Immature natural killer cell (primary cell): ENCODE data around the gene WNT16. TPM values are rescaled to one million over a fixed set of nuclear protein-coding genes. Genes with fewer than 3 reads are reported as not detected.

Source experiments
- DNase-seq, 3 donors: peaks; one replicate each; pipeline ENCODE4 v3.0.0; 2022; ENCODE audit warnings: mixed read lengths in 1 of 3
- H3K27ac Mint-ChIP-seq, 6 donors: one replicate each; pipeline ENCODE4 v1.8.0; 2020; ENCODE audit warnings: mixed read lengths in 6 of 6, mild to moderate bottlenecking in 5 of 6, inconsistent platforms in 4 of 6, moderate library complexity in 3 of 6
- H3K27me3 Mint-ChIP-seq, 3 donors: one replicate each; pipeline ENCODE4 v1.8.0; 2020 to 2021; ENCODE audit warnings: low read depth in 3 of 3, mild to moderate bottlenecking in 3 of 3, mixed read lengths in 3 of 3, moderate library complexity in 3 of 3, inconsistent platforms in 1 of 3
- H3K36me3 Mint-ChIP-seq, 3 donors: one replicate each; pipeline ENCODE4 v1.8.0; 2020; ENCODE audit warnings: mixed read lengths in 3 of 3, inconsistent platforms in 2 of 3, mild to moderate bottlenecking in 2 of 3
- H3K4me1 Mint-ChIP-seq, 2 donors: one replicate each; pipeline ENCODE4 v1.8.0; 2020; ENCODE audit warnings: inconsistent platforms in 2 of 2, mild to moderate bottlenecking in 2 of 2, mixed read lengths in 2 of 2, moderate library complexity in 1 of 2
- H3K4me3 Mint-ChIP-seq, 5 donors: one replicate each; pipeline ENCODE4 v1.8.0; 2020; ENCODE audit warnings: mild to moderate bottlenecking in 5 of 5, mixed read lengths in 5 of 5, inconsistent platforms in 3 of 5, moderate library complexity in 3 of 5
- H3K9me3 Mint-ChIP-seq, 6 donors: one replicate each; pipeline ENCODE4 v1.8.0; 2020; ENCODE audit warnings: mild to moderate bottlenecking in 6 of 6, mixed read lengths in 6 of 6, inconsistent platforms in 4 of 6, moderate library complexity in 3 of 6
- polyA plus RNA-seq, 3 donors: library from polyadenylated mRNA; unstranded; fragments of 300-500 nt; fragmentation: Illumina TruSeq; gene quantifications; one replicate each; pipeline ENCODE4 v1.2.3, GENCODE V29; 2021

Gene WNT16
- polyA plus RNA-seq, 3 donors from 2014 or later, result not detected

DNA sequence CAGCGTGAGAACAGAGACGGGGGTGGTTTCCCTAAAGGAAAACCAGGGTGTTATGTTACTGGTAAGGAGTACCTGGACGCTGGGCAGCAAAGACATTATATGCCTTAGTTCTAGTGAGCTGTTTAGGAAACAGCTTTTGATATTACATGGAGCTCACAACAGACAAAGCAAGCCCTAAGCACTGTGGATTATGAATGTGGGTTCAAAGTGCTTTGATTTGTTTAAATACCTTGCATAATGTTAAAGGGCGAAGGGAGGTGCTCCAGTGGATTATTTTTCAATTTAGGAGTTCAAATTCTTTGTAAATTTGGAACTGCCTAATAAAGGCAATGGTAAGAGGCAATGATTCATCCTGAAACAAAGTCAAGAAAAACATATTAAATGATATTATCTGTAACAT is 13.8 kb downstream of the WNT16 start:
- no peak overlapping the region for H3K27ac Mint-ChIP-seq
- no peak overlapping the region for H3K4me3 Mint-ChIP-seq
- H3K36me3 Mint-ChIP-seq, result peaks cover 18 to 30% (median 18%) of the 10 kb centered on the region in 3 donors
- H3K4me1 Mint-ChIP-seq, result peaks cover 10 to 14% of the 10 kb centered on the region in 2 donors
- peaks cover 0 to 2% (median 0%) of the 10 kb centered on the region in 3 donors for H3K27me3 Mint-ChIP-seq
- no peaks in the 10 kb centered on the region for H3K9me3 Mint-ChIP-seq
- DNase-seq, result no peak

DNA sequence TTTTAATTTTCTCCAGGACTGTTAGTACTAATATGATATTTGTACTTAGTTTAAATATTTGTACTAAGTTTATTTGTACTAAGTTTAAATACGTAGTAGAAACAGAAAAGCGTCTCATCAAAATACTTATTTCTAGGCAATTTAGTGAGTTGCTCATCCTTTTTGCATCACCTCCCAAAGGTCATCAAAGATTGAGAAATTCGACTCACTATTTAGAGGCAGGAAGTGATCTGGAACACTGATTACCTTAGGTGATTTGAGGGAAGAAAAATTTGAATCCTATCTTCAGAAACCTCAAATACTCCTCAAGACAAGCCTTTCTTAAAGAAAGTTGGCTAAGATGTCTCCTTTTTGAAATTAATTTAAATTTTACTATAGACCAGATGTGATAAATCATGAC is 14.5 kb downstream of the WNT16 start:
- no peak for DNase-seq
- Mint-ChIP-seq H3K36me3 (peaks cover 18 to 30% (median 18%) of the 10 kb centered on the region in 3 donors), H3K27ac (no peak overlapping the region), H3K4me1 (peaks cover 8 to 11% of the 10 kb centered on the region in 2 donors), H3K9me3 (no peaks in the 10 kb centered on the region), H3K27me3 (peaks cover 0 to 2% (median 0%) of the 10 kb centered on the region in 3 donors), H3K4me3 (no peak overlapping the region)

DNA sequence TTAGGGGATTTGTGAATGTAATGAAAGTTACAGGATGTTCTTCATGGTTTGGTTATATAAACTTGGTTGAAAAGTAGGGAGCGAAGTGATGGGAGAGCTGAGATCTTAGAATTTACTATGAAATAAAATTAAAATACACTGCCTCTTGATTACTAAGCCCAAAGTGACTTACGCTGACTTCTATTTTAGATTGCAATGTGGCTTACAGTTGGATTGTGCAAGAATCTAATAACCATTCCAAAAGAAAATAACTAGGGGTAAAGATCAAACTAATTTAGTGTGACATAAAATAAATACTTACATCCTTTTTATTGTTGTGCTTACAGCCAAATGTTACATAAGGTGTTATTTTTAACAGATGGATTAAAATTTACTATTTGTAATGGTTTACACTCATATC is 15.3 kb downstream of the WNT16 start:
- Mint-ChIP-seq H3K9me3 (no peaks in the 10 kb centered on the region), H3K4me1 (peaks cover 3% of the 10 kb centered on the region in 2 donors), H3K27ac (no peak overlapping the region), H3K4me3 (no peak overlapping the region), H3K36me3 (peaks cover 18 to 26% (median 18%) of the 10 kb centered on the region in 3 donors), H3K27me3 (no peaks in the 10 kb centered on the region)
- no peak for DNase-seq

DNA sequence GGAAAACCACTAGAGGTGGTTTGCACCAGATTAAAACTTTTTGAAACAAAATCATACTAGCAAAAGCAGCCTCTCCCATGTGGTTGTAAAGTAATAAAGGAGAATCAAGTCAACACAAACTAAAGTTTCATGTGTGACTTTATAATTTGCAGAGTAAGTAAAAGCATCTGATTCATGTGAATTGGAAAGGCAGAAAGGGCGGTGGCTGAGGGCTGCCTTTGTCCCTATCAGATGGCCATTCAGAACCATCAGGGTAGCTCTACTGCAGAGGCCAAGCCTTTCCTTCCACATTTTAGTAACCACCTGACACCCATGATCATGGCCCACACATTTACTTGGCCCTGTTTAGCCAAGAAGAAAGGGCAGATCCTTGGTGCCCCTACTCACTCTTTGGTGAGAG is 15.7 kb downstream of the WNT16 start:
- no peaks in the 10 kb centered on the region for H3K4me1 Mint-ChIP-seq
- H3K36me3 Mint-ChIP-seq, result peaks cover 18 to 22% (median 18%) of the 10 kb centered on the region in 3 donors
- no peak overlapping the region for H3K4me3 Mint-ChIP-seq
- H3K27me3 Mint-ChIP-seq, result no peaks in the 10 kb centered on the region
- DNase-seq, result no peak
- no peak overlapping the region for H3K27ac Mint-ChIP-seq
- H3K9me3 Mint-ChIP-seq, result no peaks in the 10 kb centered on the region

DNA sequence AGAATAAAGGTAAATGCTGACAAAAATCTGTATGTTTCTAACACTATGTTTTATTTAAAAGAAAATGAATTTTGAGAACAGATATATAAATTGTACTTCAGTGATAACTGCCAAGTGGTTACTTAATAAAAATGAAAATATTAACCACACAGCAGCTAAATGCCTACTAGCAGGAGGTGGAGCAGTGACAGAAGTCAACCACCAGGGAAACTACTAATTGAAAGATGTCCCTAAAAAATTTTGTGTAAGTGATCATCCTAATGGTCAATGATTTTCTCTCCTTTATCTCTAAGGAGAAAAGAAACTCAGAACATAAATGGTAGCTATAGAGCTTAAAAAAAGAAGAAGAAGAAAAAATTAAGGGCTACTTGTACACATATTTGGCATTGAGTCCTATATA is 22.9 kb downstream of the WNT16 start:
- no peaks in the 10 kb centered on the region for H3K27me3 Mint-ChIP-seq
- H3K4me3 Mint-ChIP-seq, result no peak overlapping the region
- no peak for DNase-seq
- peaks cover 7 to 24% (median 20%) of the 10 kb centered on the region in 3 donors for H3K36me3 Mint-ChIP-seq
- peaks cover 0 to 14% of the 10 kb centered on the region in 2 donors for H3K4me1 Mint-ChIP-seq
- no peaks in the 10 kb centered on the region for H3K9me3 Mint-ChIP-seq
- no peak overlapping the region for H3K27ac Mint-ChIP-seq

DNA sequence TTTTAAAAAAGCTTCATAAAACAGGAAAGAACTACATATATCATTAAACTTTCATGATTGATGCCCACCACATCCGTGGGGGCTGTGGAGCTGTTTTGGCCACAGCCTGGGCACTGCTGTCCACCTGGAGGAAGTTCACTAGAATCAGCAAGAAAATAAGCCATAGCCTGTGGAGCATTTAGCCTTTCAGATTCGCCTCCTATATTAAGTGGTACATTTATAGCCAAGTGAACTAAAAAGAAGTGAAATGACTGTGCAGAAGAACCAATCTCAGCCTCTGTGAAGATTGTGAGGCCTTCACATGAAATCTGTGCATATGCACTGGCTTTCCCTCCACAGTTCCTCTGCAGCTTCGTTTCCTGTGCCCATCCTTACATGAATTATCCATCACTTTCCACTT is 23.5 kb downstream of the WNT16 start:
- H3K4me3 Mint-ChIP-seq, result no peak overlapping the region
- no peak overlapping the region for H3K27ac Mint-ChIP-seq
- H3K4me1 Mint-ChIP-seq, result peaks cover 0 to 14% of the 10 kb centered on the region in 2 donors
- peaks cover 5 to 23% (median 20%) of the 10 kb centered on the region in 3 donors for H3K36me3 Mint-ChIP-seq
- DNase-seq, result no peak
- no peaks in the 10 kb centered on the region for H3K9me3 Mint-ChIP-seq
- no peaks in the 10 kb centered on the region for H3K27me3 Mint-ChIP-seq

DNA sequence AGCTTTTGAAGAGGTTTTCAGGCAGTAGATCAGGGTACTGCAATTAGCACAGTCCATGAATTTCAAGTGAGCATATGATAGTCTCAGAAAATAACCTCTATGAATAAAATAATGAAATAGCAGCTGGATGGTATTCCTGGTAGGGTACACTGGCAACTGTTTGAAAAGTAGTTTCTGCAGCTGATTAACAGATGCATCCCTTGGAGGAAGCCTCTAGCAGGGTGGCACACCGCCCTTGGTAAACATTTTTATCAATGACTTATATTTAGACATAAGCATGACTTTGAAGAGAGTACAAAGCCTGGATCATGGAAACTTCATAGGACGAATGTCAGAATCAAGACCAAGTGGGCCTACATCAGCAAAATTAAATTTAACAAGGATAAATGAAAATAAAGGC is 26.8 kb downstream of the WNT16 start:
- peaks cover 6 to 21% of the 10 kb centered on the region in 2 donors for H3K4me1 Mint-ChIP-seq
- DNase-seq, result no peak
- peaks cover 0 to 1% (median 0%) of the 10 kb centered on the region in 3 donors for H3K27me3 Mint-ChIP-seq
- H3K4me3 Mint-ChIP-seq, result no peak overlapping the region
- no peaks in the 10 kb centered on the region for H3K9me3 Mint-ChIP-seq
- peak overlapping the region in 1 of 6 donors; percentile 18 for H3K27ac Mint-ChIP-seq
- peaks cover 8 to 29% (median 24%) of the 10 kb centered on the region in 3 donors for H3K36me3 Mint-ChIP-seq

DNA sequence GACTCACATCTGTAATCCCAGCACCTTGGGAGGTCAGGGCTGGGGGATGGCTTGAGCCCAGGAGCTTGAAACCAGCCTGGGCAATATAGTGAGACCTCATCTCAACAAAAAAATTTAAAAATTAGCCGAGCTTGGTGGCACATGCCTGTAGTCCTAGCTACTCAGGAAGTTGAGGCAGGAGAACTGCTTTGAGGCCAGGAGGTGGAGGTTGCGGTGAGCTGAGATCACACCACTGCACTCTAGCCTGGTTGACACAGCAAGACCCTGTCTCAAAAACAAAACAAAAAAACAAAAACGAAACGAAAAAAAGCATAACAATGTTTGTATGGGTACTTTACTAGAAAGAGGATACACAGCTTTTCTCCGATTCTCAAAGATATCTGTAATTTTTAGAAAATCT is 31.8 kb downstream of the WNT16 start:
- Mint-ChIP-seq H3K4me1 (peaks cover 14% of the 10 kb centered on the region in 2 donors), H3K27ac (peak overlapping the region; percentile 33 to 83 (median 68)), H3K4me3 (peak overlapping the region; percentile 52 to 73 (median 63)), H3K36me3 (peaks cover 8 to 24% (median 20%) of the 10 kb centered on the region in 3 donors), H3K9me3 (no peaks in the 10 kb centered on the region), H3K27me3 (peaks cover 0 to 2% (median 0%) of the 10 kb centered on the region in 3 donors)
- DNase-seq, result peak; percentile 38 to 61 (median 48)

DNA sequence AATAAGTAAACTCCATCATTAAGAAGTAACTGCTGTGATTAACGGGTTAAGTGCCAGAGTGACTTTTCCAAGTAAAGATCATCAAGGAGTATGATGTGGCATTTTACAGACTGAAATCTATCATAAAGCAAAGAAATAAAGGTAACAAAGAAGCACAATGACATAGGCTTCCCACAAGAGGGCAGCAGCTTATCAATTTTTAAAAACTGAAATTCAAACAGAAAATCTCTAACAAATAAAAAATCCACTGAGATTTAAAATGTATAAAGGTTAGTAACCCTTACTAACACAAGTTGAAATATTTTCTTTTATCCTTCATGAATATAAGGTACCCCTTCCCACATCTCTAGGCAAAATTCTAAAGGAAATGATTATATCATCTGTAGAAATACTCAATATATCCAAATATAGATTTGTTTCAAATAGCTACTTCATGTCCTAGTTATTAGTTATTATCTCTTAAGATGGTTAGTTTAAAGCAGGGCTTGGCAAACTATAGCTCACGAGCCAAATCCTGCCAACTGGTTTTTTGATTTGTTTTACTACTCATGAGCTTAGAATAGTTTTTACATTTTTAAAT is 38.1 kb downstream of the WNT16 start:
- H3K4me1 Mint-ChIP-seq, result peaks cover 33 to 47% of the 10 kb centered on the region in 2 donors
- peaks cover 3 to 9% (median 7%) of the 10 kb centered on the region in 3 donors for H3K36me3 Mint-ChIP-seq
- H3K27ac Mint-ChIP-seq, result peak overlapping the region in 1 of 6 donors; percentile 32
- H3K27me3 Mint-ChIP-seq, result no peaks in the 10 kb centered on the region
- H3K4me3 Mint-ChIP-seq, result no peak overlapping the region
- H3K9me3 Mint-ChIP-seq, result no peaks in the 10 kb centered on the region
- peak; percentile 33 to 54 (median 43) for DNase-seq

DNA sequence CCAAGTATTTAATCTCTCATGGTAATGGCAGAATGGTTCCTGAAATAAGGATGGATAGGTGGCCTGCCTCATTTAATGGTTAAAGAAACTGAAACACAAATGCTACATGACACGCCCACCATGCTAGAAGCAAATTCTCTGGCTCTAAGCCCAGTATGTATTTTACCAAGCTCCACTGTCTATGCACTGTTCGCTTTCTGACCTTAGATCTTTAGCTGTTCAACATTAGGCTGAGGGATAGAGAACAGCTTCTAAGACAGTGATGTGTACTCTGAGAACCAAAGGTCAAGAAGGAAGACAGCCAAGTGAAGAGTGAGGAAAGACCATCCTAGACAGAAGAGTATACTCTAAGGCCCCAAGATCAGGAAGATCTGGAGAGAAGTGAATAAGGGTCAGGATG is 40.7 kb downstream of the WNT16 start:
- peak overlapping the region; percentile 9 to 77 (median 71) for H3K27ac Mint-ChIP-seq
- no peaks in the 10 kb centered on the region for H3K9me3 Mint-ChIP-seq
- peak overlapping the region; percentile 3 to 64 (median 34) for H3K4me3 Mint-ChIP-seq
- H3K27me3 Mint-ChIP-seq, result no peaks in the 10 kb centered on the region
- peaks cover under 1 to 10% (median 8%) of the 10 kb centered on the region in 3 donors for H3K36me3 Mint-ChIP-seq
- DNase-seq, result no peak
- H3K4me1 Mint-ChIP-seq, result peaks cover 52 to 66% of the 10 kb centered on the region in 2 donors

DNA sequence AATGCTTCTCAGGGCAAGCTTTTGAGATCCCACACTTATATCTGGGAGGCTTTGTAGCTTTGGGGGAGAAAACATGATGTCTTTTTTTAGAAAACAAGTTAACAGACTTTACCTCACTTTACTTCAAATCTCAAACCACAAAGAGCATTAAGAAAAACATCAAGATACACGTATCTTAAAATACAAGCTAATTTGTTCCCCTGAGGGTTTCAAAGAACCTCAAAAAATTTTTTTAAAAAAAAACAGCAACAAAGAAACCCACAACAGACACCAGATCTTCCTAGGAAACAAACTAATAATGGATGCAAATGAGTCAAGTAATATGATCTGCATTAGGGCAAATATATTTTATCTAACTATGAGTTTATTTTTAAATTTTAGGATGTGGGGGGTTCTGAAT is 42.6 kb downstream of the WNT16 start:
- peaks cover 58 to 83% of the 10 kb centered on the region in 2 donors for H3K4me1 Mint-ChIP-seq
- H3K4me3 Mint-ChIP-seq, result peak overlapping the region in 3 of 5 donors; percentile 6 to 65 (median 56)
- peak overlapping the region in 1 of 6 donors; percentile 34 for H3K27ac Mint-ChIP-seq

DNA sequence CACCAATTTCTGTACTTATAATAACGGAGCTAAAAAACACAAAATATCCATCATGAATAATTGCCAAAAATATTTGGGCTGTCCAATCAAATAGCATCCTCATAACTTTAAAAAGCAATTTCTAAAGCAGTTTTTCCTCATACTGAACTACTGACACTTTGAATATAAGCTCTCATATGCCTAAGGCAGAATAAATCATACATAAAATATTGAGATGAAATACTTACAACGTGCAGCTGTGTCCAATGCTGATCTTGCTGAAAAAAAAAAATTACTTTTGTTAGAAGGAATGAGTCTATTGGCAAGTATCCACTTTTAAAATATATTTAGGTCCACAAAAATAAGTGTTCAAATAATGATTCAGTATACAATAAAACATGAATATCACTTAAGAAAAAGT is 43.1 kb downstream of the WNT16 start:
- peaks cover 18 to 25% (median 23%) of the 10 kb centered on the region in 3 donors for H3K36me3 Mint-ChIP-seq
- H3K27me3 Mint-ChIP-seq, result no peaks in the 10 kb centered on the region
- peak overlapping the region in 2 of 6 donors; percentile 34 to 50 for H3K27ac Mint-ChIP-seq
- DNase-seq, result no peak
- H3K9me3 Mint-ChIP-seq, result no peaks in the 10 kb centered on the region
- peak overlapping the region in 4 of 5 donors; percentile 6 to 65 (median 32) for H3K4me3 Mint-ChIP-seq
- peaks cover 55 to 78% of the 10 kb centered on the region in 2 donors for H3K4me1 Mint-ChIP-seq

More for the DNA sequence above, 42.6 kb downstream of the WNT16 start:
- Mint-ChIP-seq H3K9me3 (no peaks in the 10 kb centered on the region), H3K27me3 (no peaks in the 10 kb centered on the region), H3K36me3 (peaks cover 18 to 25% (median 23%) of the 10 kb centered on the region in 3 donors)
- DNase-seq, result no peak

DNA sequence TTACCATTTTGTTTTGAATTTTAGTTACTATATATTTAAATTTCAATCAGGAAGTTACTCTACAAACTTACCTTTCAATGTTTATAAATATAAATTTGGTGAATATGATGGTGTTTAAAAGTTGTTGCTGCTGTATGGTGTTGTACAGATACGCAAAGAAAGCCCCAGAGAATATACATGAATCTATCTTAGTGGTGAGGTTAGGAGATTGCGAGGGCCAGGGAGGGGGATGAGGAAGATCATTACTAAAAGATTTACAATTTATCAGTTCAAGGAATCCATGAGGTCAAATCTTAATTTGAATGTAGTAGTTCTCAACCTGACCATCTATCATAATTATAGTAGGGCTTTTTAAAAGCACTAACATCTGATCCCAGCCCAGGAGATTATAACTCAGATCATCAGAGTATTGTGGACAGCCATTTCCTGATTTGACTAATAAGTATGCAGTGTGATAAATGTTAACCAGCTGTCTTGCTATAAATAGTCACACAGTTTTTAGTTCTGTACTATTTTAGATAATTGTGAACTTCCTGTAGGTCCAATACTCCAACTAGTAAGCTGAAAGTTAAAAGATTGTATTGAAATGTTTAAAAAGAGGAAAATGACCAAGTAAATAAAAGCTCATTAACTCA is 43.7 kb downstream of the WNT16 start:
- Mint-ChIP-seq H3K36me3 (peaks cover 18 to 31% (median 23%) of the 10 kb centered on the region in 3 donors), H3K4me1 (peaks cover 54 to 74% of the 10 kb centered on the region in 2 donors), H3K9me3 (no peaks in the 10 kb centered on the region), H3K27ac (peak overlapping the region in 5 of 6 donors; percentile 4 to 73 (median 32)), H3K27me3 (no peaks in the 10 kb centered on the region), H3K4me3 (peak overlapping the region; percentile 42 to 81 (median 73))
- DNase-seq, result peak; percentile 7 to 38 (median 23)

DNA sequence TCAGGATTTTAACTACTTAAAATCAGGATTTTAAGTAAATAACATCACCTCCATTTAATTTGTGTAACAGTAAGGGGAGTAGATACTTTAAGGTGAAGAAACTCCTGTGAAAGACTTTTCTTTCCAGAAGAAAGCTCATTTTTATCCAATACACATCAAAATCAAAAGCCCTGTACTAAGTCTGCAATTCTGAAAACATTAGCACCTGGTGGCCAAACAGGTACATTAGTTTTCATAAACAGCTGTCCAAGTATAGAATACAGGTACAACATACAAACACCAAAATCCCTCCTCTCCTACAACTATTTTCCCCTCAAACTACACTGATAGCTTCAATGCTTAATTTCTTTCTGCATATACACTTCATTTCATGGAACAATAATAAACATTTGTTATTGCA is 44.4 kb downstream of the WNT16 start:
- DNase-seq, result no peak
- peaks cover 54 to 72% of the 10 kb centered on the region in 2 donors for H3K4me1 Mint-ChIP-seq
- peak overlapping the region; percentile 42 to 84 (median 73) for H3K4me3 Mint-ChIP-seq
- H3K36me3 Mint-ChIP-seq, result peaks cover 22 to 36% (median 23%) of the 10 kb centered on the region in 3 donors
- no peaks in the 10 kb centered on the region for H3K27me3 Mint-ChIP-seq
- H3K27ac Mint-ChIP-seq, result peak overlapping the region in 5 of 6 donors; percentile 13 to 59 (median 50)
- no peaks in the 10 kb centered on the region for H3K9me3 Mint-ChIP-seq
